Coronary artery (tissue), 2 donors: ENCODE results near the gene OR5M10.
"Not testable (repeated sequence)": the region's sequence is repeated elsewhere in the genome, so short reads cannot be mapped to it uniquely, and the experiment has no call there.

ENCODE experiments used
- DNase-seq: peaks from one replicate; pipeline ENCODE4 v3.0.0-alpha.2; 2017; ENCODE audit warnings: low spot score
- H3K27ac ChIP-seq, 2 donors: fragments of 200-600 bp; sonication (generic); one replicate each; pipeline ENCODE4 v1.5.1; 2016 to 2019
- H3K4me3 ChIP-seq: fragments of 200-600 bp; sonication (generic); 2 replicates; pipeline ENCODE4 v1.5.1; 2016; ENCODE audit warnings: mild to moderate bottlenecking, moderate library complexity
- TF ChIP-seq, protein P1 (sequence below): fragments of 200-600 bp; sonication (generic); IDR thresholded peaks from one replicate; pipeline ENCODE4 v1.5.1; 2019; ENCODE audit warnings: antibody characterized with exemption

Gene OR5M10

DNA sequence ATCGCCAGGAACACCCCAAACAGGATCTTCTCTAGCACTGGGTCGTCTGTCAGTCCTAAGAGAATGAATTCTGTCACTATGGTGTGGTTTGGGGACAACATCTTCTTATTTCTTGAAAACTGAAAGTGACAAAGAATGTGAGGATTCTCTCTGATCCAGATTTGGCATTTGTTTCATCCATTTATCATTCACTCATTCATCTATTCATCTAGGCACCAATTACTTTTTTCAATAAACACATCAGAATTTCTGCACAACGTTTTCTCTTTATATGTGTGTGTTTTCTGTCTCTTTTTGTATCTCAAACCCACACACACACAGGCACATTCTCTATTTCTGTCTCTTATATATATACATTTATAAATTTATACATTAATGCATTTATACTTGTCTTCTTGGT is at the start of gene OR5M10:
TSS of gene OR5M10 (minus strand) at position 101 of the 400 bp plus-strand sequence. CDS start at position 101, 0 bp downstream.
- TF ChIP-seq, protein P1, sequence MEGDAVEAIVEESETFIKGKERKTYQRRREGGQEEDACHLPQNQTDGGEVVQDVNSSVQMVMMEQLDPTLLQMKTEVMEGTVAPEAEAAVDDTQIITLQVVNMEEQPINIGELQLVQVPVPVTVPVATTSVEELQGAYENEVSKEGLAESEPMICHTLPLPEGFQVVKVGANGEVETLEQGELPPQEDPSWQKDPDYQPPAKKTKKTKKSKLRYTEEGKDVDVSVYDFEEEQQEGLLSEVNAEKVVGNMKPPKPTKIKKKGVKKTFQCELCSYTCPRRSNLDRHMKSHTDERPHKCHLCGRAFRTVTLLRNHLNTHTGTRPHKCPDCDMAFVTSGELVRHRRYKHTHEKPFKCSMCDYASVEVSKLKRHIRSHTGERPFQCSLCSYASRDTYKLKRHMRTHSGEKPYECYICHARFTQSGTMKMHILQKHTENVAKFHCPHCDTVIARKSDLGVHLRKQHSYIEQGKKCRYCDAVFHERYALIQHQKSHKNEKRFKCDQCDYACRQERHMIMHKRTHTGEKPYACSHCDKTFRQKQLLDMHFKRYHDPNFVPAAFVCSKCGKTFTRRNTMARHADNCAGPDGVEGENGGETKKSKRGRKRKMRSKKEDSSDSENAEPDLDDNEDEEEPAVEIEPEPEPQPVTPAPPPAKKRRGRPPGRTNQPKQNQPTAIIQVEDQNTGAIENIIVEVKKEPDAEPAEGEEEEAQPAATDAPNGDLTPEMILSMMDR, result no peak
- Histone ChIP-seq H3K4me3 (no peak within 1 kb of the TSS), H3K27ac (no peak within 1 kb of the TSS)
- no peak for DNase-seq

DNA sequence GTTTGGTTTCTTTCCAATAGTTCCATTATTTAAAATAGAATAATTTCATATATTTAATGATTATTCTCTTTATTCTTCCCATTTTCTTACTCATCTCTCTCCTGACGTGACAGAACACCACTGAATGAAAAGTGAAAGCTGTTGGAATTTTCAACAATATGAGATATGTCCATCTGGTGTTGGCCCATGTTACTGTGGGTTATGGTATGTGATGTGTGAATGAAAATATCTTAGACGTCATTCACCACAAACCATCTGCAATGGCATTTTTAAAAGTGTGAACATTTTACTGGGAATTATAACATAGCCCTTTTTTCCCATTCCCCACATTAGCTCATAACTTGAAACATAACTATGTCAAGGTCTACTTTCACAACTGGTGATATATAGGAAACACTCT is 48.4 kb upstream of the OR5M10 start:
- Histone ChIP-seq H3K27ac (no peak overlapping the region), H3K4me3 (no peak overlapping the region)
- TF ChIP-seq, protein P1, result no peak
- no peak for DNase-seq

DNA sequence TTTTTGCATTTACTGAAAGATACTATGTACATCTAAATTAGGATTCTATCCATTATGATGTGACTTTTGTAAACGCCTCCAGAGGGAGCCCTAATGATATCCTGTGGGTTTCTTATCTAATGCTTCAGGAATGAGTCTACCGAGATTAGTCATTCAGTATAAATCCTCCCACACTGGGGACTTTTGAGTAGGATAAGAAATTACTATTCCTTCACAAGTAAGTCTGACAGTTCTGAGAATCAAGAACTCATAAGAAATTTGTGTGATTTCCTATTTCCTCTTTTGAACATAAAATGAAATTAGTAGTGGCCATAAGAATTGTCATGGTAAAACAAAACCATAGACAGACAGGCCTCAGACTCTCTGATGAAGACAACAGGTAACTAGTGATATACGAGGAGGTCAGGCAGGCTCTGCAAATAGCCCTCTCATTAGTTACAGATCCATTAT is 47.2 kb upstream of the OR5M10 start:
- DNase-seq, result no peak
- TF ChIP-seq, protein P1, result no peak

DNA sequence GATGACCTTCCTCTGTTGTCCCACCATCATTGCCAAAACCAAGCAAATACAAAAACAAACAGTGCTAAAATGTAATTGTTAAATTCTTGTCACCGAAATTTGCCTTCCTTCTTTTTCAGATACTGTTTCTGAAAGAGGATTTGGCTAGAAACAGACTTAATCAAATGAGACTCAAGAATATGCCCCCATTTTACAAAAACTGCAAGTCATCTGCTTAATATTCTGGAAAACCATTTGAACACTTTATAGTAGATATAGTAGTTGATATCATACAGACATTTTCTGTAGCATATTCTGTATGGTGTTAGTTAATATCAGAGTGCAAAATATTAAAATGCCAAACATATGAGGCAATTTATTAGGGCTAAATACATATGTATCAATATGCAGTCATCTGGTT is 33.7 kb upstream of the OR5M10 start:
- TF ChIP-seq, protein P1, result no peak
- Histone ChIP-seq H3K4me3 (no peak overlapping the region), H3K27ac (no peak overlapping the region)
- no peak for DNase-seq

More for the DNA sequence above, 47.2 kb upstream of the OR5M10 start:
- Histone ChIP-seq H3K4me3 (no peak overlapping the region), H3K27ac (no peak overlapping the region)

DNA sequence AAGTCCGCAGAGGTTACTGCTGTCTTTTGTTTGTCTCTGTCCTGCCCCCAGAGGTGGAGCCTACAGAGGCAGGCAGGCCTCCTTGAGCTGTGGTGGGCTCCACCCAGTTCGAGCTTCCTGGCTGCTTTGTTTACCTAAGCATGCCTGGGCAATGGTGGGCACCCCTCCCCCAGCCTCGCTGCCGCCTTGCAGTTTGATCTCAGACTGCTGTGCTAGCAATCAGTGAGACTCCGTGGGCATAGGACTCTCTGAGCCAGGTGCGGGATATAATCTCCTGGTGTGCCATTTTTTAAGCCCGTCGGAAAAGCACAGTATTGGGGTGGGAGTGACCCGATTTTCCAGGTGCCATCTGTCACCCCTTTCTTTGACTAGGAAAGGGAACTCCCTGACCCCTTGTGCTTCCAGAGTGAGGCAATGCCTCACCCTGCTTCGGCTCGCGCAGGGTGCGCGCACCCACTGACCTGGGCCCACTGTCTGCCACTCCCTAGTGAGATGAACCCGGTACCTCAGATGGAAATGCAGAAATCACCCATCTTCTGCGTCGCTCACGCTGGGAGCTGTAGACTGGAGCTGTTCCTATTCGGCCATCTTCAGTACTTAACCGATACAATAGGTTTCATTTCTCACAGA is 14.7 kb upstream of the OR5M10 start:
- DNase-seq, H3K27ac ChIP-seq, H3K4me3 ChIP-seq: not testable (repeated sequence)

DNA sequence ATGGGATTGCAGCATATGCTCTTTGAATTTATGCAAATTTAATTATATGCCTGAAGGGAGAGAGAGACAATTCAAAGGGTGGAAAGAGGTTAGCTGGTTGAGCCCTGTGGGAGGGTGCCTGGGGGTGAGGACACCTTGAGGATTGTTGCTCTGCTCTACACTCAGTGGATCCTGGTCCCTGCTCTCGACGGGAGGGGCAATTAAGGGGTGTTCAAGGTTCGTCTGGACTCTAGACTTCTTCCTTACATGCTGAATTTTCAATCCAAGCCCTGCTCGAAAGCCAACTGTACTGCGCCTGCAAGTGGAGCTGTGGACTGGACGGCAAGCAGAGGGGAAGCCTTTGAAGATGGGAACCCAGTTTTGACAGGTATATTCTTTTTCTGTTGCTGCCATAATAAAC is 18.9 kb downstream of the OR5M10 start:
- DNase-seq, result no peak
- H3K4me3 ChIP-seq, result no peak overlapping the region
- TF ChIP-seq, protein P1, result no peak
- H3K27ac ChIP-seq, result no peak overlapping the region

DNA sequence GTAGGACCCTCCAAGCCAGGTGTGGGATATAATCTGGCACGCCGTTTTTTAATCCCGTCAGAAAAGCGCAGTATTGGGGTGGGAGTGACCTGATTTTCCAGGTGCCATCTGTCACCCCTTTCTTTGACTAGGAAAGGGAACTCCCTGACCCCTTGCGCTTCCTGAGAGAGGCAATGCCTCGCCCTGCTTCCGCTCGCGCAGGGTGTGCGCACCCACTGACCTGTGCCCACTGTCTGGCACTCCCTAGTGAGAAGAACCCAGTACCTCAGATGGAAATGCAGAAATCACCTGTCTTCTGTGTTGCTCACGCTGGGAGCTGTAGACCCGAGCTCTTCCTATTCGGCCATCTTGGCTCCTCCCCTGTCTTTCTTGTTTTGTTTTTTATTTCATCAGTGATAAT is 22.8 kb downstream of the OR5M10 start:
- not testable (repeated sequence) for H3K27ac ChIP-seq, DNase-seq

DNA sequence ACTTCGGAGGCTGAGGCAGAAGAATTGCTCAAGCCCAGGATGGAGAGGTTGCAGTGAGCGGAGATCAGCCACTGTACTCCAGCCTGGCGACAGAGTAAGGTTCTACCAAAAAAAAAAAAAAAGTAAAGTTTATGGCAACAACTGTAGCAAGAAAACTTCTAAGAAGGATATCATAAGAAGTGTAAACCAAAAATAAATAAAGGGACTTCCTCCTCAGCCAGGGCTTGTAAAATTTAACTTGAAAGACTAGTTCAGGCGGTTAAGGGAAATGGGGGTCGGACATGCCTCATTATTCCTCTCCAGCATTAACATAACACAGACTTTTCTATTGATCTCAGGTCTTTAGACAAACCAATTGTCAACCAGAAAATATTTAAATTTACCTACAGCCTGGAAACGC is 32.0 kb downstream of the OR5M10 start:
- no peak overlapping the region for H3K27ac ChIP-seq
- TF ChIP-seq, protein P1, result no peak
- H3K4me3 ChIP-seq, result no peak overlapping the region
- DNase-seq, result no peak

More for the DNA sequence above, 22.8 kb downstream of the OR5M10 start:
- H3K4me3 ChIP-seq, result not testable (repeated sequence)
